Transverse colon (tissue), 4 donors: ENCODE results near the gene U2AF2.
"Not testable (repeated sequence)": the region's sequence is repeated elsewhere in the genome, so short reads cannot be mapped to it uniquely, and the experiment has no call there.

Source experiments
- CTCF ChIP-seq, 5 experiments: fragments of 200-600 bp in 3 of 5; fragments of 450-650 bp in 2 of 5; sonication (generic) in 3 of 5; IDR thresholded peaks; 1 replicate in 2 of 5; 2 replicates in 3 of 5; pipeline ENCODE4 v1.5.1; 2016 to 2017; ENCODE audit warnings: antibody characterized with exemption in 5 of 5, inconsistent platforms in 3 of 5, mild to moderate bottlenecking in 2 of 5, moderate library complexity in 1 of 5
- EP300 ChIP-seq: sonication (generic); formaldehyde crosslinking; IDR thresholded peaks from one replicate; pipeline ENCODE4 v1.6.1; 2017; ENCODE audit warnings: antibody characterized with exemption, low read depth
- POLR2AphosphoS5 ChIP-seq, 3 donors: sonication (generic); formaldehyde crosslinking; IDR thresholded peaks; one replicate each; pipeline ENCODE4 v1.6.1; 2016; ENCODE audit warnings: antibody characterized with exemption in 3 of 3

DNA sequence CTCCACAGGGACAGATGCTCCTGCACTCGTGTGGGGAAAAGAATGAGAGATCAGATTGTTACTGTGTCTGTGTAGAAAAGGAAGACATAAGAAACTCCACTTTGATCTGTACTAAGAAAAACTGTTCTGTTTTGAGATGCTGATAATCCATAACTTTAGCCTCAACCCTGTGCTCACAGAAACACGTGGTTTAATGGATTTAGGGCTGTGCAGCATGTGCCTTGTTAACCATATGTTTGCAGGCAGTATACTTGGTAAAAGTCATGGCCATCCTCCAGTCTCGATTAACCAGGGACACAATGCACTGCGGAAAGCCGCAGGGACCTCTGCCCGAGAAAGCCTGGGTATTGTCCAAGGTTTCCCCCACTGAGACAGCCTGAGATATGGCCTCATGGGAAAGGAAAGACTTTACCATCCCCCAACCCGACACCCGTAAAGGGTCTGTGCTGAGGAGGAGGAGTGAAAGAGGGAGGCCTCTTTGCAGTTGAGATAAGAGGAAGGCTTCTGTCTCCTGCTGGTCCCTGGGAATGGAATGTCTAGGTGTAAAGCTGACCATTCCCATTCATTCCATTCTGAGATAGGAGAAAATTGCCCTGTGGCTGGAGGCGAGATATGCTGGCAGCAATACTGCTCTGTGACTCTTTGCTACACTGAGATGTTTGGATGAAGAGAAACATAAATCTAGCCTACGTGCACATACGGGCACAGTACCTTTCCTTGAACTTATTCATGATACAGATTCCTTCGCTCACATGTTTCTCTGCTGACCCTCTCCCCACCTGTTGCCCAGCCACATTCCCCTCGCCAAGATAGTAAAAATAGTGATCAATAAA, 63.3 kb downstream of the U2AF2 start:
- not testable (repeated sequence) for TF ChIP-seq CTCF (IDR thresholded peaks at IDR 0.05); EP300; POLR2AphosphoS5 (IDR thresholded peaks at IDR 0.05)
